ENCODE results near the gene KIF21A.
A peak's percentile ranks its signal among the peaks of the same experiment; 100 is the strongest.
"Not testable (repeated sequence)": the region's sequence is repeated elsewhere in the genome, so short reads cannot be mapped to it uniquely, and the experiment has no call there.

The KIF21A gene

DNA sequence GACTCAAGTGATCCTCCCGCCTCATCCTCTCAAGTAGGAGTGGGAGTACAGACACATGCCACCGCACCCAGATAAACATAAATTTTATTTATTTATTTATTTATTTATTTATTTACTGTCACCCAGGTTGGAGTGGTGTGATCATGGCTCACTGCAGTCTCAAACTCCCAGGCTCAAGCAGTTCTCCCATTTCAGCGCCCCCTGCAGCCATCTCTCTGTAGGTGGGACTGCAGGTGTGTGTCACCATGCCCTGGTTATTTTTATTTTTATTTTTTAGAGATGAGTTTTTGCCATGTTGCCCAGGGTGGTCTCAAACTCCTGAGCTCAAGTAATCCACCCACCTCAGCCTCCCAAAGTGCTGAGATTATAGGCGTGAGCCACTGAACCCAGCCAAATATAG is 33.2 kb upstream of the KIF21A start:
- DNase-seq (ENCODE audit: low read depth), result no peak
- TF ChIP-seq CTCF (conservative IDR thresholded peaks at IDR 0.05; ENCODE audit: low read depth, low read length), result no peak
- H3K4me3 ChIP-seq (ENCODE audit: low read length), result no peak overlapping the region

DNA sequence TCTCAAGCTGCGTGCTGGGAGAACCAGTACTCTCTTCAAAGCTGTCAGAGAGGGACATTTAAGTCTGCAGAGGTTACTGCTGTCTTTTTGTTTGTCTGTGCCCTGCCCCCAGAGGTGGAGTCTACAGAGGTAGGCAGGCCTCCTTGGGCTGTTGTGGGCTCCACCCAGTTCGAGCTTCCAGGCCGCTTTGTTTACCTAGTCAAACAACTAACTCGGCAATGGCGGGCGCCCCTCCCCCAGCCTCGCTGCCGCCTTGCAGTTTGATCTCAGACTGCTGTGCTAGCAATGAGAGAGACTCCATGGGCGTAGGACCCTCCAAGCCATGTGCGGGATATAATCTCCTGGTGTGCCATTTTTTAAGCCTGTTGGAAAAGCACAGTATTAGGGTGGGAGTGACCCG is 32.2 kb upstream of the KIF21A start:
- not testable (repeated sequence) for DNase-seq (ENCODE audit: low read depth); H3K4me3 ChIP-seq (ENCODE audit: low read length)

GRCh38 chr12:39467432-39467870 is 24.5 kb upstream of the KIF21A start:
- no peak overlapping the region for H3K4me3 ChIP-seq (ENCODE audit: low read length)
- DNase-seq (ENCODE audit: low read depth), result peak; percentile 20
- no peak for TF ChIP-seq CTCF (conservative IDR thresholded peaks at IDR 0.05; ENCODE audit: low read depth, low read length)

DNA sequence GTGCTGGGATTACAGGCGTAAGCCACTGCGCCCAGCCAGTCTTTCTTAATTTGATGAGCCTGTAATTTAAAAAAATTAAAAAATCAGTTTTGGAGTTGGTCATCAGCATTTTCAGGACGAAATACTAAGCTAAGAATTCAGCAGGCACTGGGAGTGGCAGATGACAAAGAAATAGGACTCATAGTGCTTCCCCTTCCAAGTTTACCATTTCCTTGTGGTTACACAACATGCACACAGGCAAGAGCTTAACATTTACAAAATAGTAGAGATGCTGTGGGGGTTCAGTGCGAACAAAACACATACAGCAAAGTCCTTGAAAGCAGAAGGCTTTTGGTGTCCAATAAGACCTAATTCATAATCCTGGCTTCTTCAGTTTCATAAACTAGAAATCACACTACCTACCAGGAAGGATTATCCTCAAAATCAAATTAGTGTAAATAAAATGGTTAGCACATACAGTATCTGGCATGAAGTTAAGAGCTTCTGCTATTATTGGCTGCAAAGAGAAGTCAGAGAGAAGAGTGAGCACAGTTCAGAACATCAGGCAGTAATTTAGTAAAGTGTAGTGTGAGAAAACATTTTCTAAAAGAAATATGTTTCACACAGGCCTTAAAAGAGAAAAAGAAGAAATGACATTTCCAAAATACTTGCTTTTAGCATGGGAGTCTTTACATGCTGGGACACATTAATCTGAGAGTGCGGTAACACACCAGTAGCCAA is 22.2 kb upstream of the KIF21A start:
- no peak overlapping the region for H3K4me3 ChIP-seq (ENCODE audit: low read length)
- DNase-seq (ENCODE audit: low read depth), result no peak
- TF ChIP-seq CTCF (conservative IDR thresholded peaks at IDR 0.05; ENCODE audit: low read depth, low read length), result no peak

DNA sequence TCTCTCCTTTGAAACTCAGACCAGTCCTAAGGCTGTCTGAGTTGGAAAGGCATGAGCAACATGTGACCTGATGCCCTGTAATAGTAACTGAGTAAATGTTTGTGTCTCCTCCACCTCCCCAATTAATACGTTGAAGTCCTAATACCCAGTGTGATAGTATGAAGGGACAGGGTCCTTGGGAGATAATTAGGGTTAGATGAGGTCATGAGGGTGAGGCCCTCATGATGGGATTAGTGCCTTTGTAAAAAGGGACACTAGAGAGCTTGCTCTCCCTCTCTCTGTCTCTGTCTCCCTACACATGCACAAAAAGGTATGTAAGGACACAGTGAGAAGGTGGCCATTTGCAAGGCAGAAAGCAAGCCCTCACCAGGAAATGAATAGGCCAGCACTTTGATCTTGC is 18.1 kb upstream of the KIF21A start:
- no peak overlapping the region for H3K4me3 ChIP-seq (ENCODE audit: low read length)
- no peak for TF ChIP-seq CTCF (conservative IDR thresholded peaks at IDR 0.05; ENCODE audit: low read depth, low read length)
- DNase-seq (ENCODE audit: low read depth), result no peak

DNA sequence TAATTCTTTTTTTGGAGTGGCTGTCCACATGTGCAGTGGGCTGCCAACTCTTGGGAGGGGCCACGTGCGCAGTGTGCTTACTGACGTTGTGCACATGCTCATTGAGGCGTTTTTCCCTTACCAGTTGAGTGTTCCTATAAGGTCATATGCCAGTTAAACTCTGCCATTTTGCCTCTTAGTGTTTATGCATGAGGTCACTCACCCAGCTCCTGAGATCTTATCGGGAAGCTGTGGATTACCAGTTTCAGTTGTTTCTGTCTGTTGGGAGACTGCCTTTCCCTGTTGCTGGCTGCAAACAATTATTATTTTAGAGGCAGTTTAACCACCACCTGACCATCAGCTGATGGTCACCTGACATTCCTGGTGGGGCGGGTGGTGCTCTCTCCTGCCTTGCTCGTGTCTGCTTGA is 16.1 kb upstream of the KIF21A start:
- H3K4me3 ChIP-seq (ENCODE audit: low read length), result no peak overlapping the region
- no peak for TF ChIP-seq CTCF (conservative IDR thresholded peaks at IDR 0.05; ENCODE audit: low read depth, low read length)
- no peak for DNase-seq (ENCODE audit: low read depth)

DNA sequence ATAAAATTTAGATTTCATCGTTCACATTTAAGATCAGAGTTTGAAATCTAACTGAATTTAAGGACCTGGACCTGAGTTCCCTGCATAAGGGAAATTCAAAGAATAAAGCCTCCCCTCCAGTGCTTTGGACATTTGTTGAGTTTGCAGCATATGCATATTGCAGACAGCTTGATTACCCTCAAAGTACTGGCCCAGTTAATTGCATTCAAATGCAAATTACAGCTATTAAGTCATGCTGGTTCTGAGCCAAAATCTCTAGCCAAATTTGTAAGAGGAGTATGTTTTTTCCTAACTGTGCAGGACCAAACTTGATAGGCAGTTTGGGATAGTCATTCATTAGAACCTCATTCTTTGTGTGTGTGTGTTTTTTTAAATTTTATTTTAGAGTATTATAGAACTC is 9.1 kb upstream of the KIF21A start:
- DNase-seq (ENCODE audit: low read depth), result no peak
- TF ChIP-seq CTCF (conservative IDR thresholded peaks at IDR 0.05; ENCODE audit: low read depth, low read length), result no peak
- H3K4me3 ChIP-seq (ENCODE audit: low read length), result no peak overlapping the region

Data from retinal pigment epithelial cell (primary cell).